Kidney (tissue), 14 donors: Measurements from ENCODE around the gene SENP8. TPM values are rescaled to one million over a fixed set of nuclear protein-coding genes. Genes with fewer than 3 reads are reported as not detected.
A peak's percentile ranks its signal among the peaks of the same experiment; 100 is the strongest.

ENCODE experiments used
- DNase-seq, 5 donors: peaks; one replicate each; pipeline ENCODE4 v3.0.0-alpha.2; 2013 to 2020
- FAIRE-seq: peaks from 2 replicates; lab custom pipeline; 2012; peaks lifted over from hg19 to GRCh38; lab: Jason Lieb, UNC
- H3K27ac ChIP-seq, 2 donors: one replicate each; pipeline ENCODE4 v1.7.0; 2013; ENCODE audit warnings: low read depth in 2 of 2, low read length in 2 of 2, inconsistent platforms in 1 of 2
- H3K27me3 ChIP-seq: one replicate; pipeline ENCODE4 v1.7.1; 2013; ENCODE audit warnings: low read length, inconsistent platforms; ENCODE audit not compliant: control insufficient read depth, insufficient read depth
- H3K36me3 ChIP-seq, 3 donors: one replicate each; pipeline versions ENCODE4 v1.7.0 to v1.7.1; 2013; ENCODE audit warnings: low read length in 3 of 3, control low read depth in 1 of 3, inconsistent platforms in 1 of 3; ENCODE audit not compliant: insufficient read depth in 3 of 3, control insufficient read depth in 2 of 3
- H3K4me1 ChIP-seq, 3 donors: one replicate each; pipeline versions ENCODE4 v1.7.0 to v1.7.1; 2013; ENCODE audit warnings: low read length in 3 of 3, inconsistent platforms in 1 of 3, low read depth in 1 of 3; ENCODE audit not compliant: control insufficient read depth in 2 of 3, insufficient read depth in 2 of 3
- H3K4me3 ChIP-seq, 3 donors: one replicate each; pipeline versions ENCODE4 v1.7.0 to v1.8.1; 2013; ENCODE audit warnings: low read length in 3 of 3, control low read depth in 1 of 3, inconsistent platforms in 1 of 3
- H3K9ac ChIP-seq, 3 donors: one replicate each; pipeline versions ENCODE4 v1.7.0 to v1.7.1; 2013; ENCODE audit warnings: low read length in 3 of 3, control low read depth in 1 of 3, inconsistent platforms in 1 of 3
- H3K9me3 ChIP-seq, 3 donors: one replicate each; pipeline versions ENCODE4 v1.7.0 to v1.7.1; 2013; ENCODE audit warnings: low read length in 3 of 3, control low read depth in 1 of 3, inconsistent platforms in 1 of 3; ENCODE audit not compliant: control insufficient read depth in 2 of 3, insufficient read depth in 1 of 3
- CTCF ChIP-seq: IDR thresholded peaks from 3 replicates; pipeline ENCODE4 v1.5.1; 2012; ENCODE audit warnings: mild to moderate bottlenecking, moderate library complexity, borderline replicate concordance; ENCODE audit not compliant: insufficient read depth; ENCODE audit errors: extremely low read depth
- intact Hi-C: fragments of 100-400 bp; cut with DNase I; formaldehyde crosslinking; loops from one replicate; pipeline ENCODE4 v1.11.1; 2022
- polyA plus RNA-seq: library from polyadenylated mRNA; stranded (reverse); fragments of 350-450 nt; fragmentation: Illumina TruSeq; extraction: RNeasy Lipid Tissue Mini Kit (QIAGEN cat#74804); gene quantifications from one replicate; pipeline ENCODE4 v1.2.3, GENCODE V29; 2014; ENCODE audit warnings: low read depth, low replicate concordance; ENCODE audit not compliant: insufficient read depth
- total RNA-seq: library from RNA; stranded (reverse); fragmentation: NEBNext Ultra II Directional; extraction: Animal tissue kit (Norgen Biotek cat#: 25700); gene quantifications from one replicate; pipeline ENCODE4 v1.2.1, GENCODE V29; 2021
- donor health status: control.
- donor health status: control.
- donor health status: control.
- donor health status: control.
- donor health status: control.
- donor health status: DM: yes; HTN: yes; CAD: no.
- donor health status: Normal renal cell carcinoma (clear cell type).

The SENP8 gene
- total and polyA plus RNA-seq, 2 donors from 2014 or later = 4.8 to 5.6 TPM

- Histone ChIP-seq H3K4me1 (peaks cover 0 to 20% (median 12%) of the 10 kb centered on the region in 3 donors), H3K36me3 (no peaks in the 10 kb centered on the region), H3K4me3 (no peak overlapping the region), H3K27me3 (no peaks in the 10 kb centered on the region), H3K9ac (no peak overlapping the region), H3K27ac (no peak overlapping the region), H3K9me3 (no peaks in the 10 kb centered on the region)
- intact Hi-C loops = no loop called here
- TF ChIP-seq CTCF = no peak
- FAIRE-seq = no peak
- peak in 1 of 5 donors; percentile 0 for DNase-seq
Observed at GRCh38 chr15:72182244-72182643, 64.0 kb downstream of the SENP8 start.

GRCh38 chr15:72182673-72183072 lies 64.5 kb downstream of the SENP8 start:
- Histone ChIP-seq H3K27me3 (no peaks in the 10 kb centered on the region), H3K27ac (no peak overlapping the region), H3K36me3 (no peaks in the 10 kb centered on the region), H3K9me3 (no peaks in the 10 kb centered on the region), H3K9ac (no peak overlapping the region), H3K4me3 (no peak overlapping the region), H3K4me1 (peaks cover 0 to 20% (median 12%) of the 10 kb centered on the region in 3 donors)
- DNase-seq (peak in 2 of 5 donors; percentile 8 to 20), FAIRE-seq (no peak)
- no peak for TF ChIP-seq CTCF
- intact Hi-C loops = no loop called here

GRCh38 chr15:72183781-72184164 lies 65.6 kb downstream of the SENP8 start:
- TF ChIP-seq CTCF = no peak
- no peak for FAIRE-seq
- H3K4me1 ChIP-seq = peaks cover 0 to 20% (median 12%) of the 10 kb centered on the region in 3 donors
- intact Hi-C loops = no loop called here
- H3K9ac ChIP-seq = peak overlapping the region in 1 of 3 donors; percentile 37
- H3K27ac ChIP-seq = peak overlapping the region in 1 of 2 donors; percentile 78
- H3K4me3 ChIP-seq = peak overlapping the region in 2 of 3 donors; percentile 11 to 57
- H3K27me3 ChIP-seq = no peaks in the 10 kb centered on the region
- H3K36me3 ChIP-seq = no peaks in the 10 kb centered on the region
- no peaks in the 10 kb centered on the region for H3K9me3 ChIP-seq
- no peak for DNase-seq
